ENCODE data around the gene RBBP4. TPM values are rescaled to one million over a fixed set of nuclear protein-coding genes. Genes with fewer than 3 reads are reported as not detected.

Gene RBBP4
- total and polyA plus RNA-seq, 2 experiments from 2014 or later, result 275 to 336 TPM

- Histone ChIP-seq H3K27me3 (no peaks in the 10 kb centered on the region), H3K4me1 (ENCODE audit: low read depth) (no peaks in the 10 kb centered on the region), H3K9me3 (ENCODE audit: low read depth) (no peaks in the 10 kb centered on the region), H3K36me3 (peaks cover 60% of the 10 kb centered on the region), H3K4me3 (no peak overlapping the region), H3K27ac (no peak overlapping the region)
- TF ChIP-seq, protein P1, sequence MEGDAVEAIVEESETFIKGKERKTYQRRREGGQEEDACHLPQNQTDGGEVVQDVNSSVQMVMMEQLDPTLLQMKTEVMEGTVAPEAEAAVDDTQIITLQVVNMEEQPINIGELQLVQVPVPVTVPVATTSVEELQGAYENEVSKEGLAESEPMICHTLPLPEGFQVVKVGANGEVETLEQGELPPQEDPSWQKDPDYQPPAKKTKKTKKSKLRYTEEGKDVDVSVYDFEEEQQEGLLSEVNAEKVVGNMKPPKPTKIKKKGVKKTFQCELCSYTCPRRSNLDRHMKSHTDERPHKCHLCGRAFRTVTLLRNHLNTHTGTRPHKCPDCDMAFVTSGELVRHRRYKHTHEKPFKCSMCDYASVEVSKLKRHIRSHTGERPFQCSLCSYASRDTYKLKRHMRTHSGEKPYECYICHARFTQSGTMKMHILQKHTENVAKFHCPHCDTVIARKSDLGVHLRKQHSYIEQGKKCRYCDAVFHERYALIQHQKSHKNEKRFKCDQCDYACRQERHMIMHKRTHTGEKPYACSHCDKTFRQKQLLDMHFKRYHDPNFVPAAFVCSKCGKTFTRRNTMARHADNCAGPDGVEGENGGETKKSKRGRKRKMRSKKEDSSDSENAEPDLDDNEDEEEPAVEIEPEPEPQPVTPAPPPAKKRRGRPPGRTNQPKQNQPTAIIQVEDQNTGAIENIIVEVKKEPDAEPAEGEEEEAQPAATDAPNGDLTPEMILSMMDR (IDR thresholded peaks at IDR 0.05; ENCODE audit: low read depth, low read length), result no peak
- DNase-seq (ENCODE audit: low read depth in 1 of 2, low spot score in 1 of 2), result peak in 1 of 2 donors; percentile 64
Observed at GRCh38 chr1:32681509-32681908, 30.5 kb downstream of the RBBP4 start.

DNA sequence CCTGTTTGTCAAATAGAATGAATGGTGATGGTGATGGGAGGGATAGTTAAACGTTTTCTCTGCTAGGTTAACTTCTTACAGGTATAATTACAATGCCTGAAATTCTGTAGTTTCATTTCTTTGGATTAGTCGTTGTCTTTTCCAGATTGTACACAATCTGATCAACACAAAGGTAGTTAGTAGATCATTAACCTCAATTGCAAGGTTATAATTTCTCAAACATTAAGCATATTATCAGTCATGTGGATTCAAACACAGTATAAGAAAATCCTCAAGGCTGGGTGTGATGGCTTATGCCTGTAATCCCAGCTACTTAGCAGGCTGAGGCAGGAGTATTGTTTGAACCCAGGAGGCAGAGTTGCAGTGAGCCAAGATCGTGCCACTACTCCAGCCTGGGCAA, 31.0 kb downstream of the RBBP4 start:
- no peak overlapping the region for H3K27ac ChIP-seq

GRCh38 chr1:32683397-32683796, 32.4 kb downstream of the RBBP4 start:
- no peaks in the 10 kb centered on the region for H3K9me3 ChIP-seq (ENCODE audit: low read depth)
- H3K36me3 ChIP-seq, result peaks cover 47% of the 10 kb centered on the region
- no peak overlapping the region for H3K4me3 ChIP-seq
- DNase-seq (ENCODE audit: low read depth in 1 of 2, low spot score in 1 of 2), result no peak
- TF ChIP-seq, protein P1 (IDR thresholded peaks at IDR 0.05; ENCODE audit: low read depth, low read length), result no peak
- no peaks in the 10 kb centered on the region for H3K27me3 ChIP-seq
- no peak overlapping the region for H3K27ac ChIP-seq
- no peaks in the 10 kb centered on the region for H3K4me1 ChIP-seq (ENCODE audit: low read depth)

More for the DNA sequence above, 31.0 kb downstream of the RBBP4 start:
- H3K4me3 ChIP-seq, result no peak overlapping the region
- peaks cover 55% of the 10 kb centered on the region for H3K36me3 ChIP-seq
- TF ChIP-seq, protein P1 (IDR thresholded peaks at IDR 0.05; ENCODE audit: low read depth, low read length), result no peak
- DNase-seq (ENCODE audit: low read depth in 1 of 2, low spot score in 1 of 2), result no peak
- no peaks in the 10 kb centered on the region for H3K27me3 ChIP-seq
- no peaks in the 10 kb centered on the region for H3K9me3 ChIP-seq (ENCODE audit: low read depth)
- no peaks in the 10 kb centered on the region for H3K4me1 ChIP-seq (ENCODE audit: low read depth)

GRCh38 chr1:32684167-32684811, 33.3 kb downstream of the RBBP4 start:
- peaks cover 40% of the 10 kb centered on the region for H3K36me3 ChIP-seq
- peak in 1 of 2 donors; percentile 88 for DNase-seq (ENCODE audit: low read depth in 1 of 2, low spot score in 1 of 2)
- H3K9me3 ChIP-seq (ENCODE audit: low read depth), result no peaks in the 10 kb centered on the region
- H3K4me3 ChIP-seq, result no peak overlapping the region
- H3K27ac ChIP-seq, result no peak overlapping the region
- no peaks in the 10 kb centered on the region for H3K27me3 ChIP-seq
- TF ChIP-seq, protein P1 (IDR thresholded peaks at IDR 0.05; ENCODE audit: low read depth, low read length), result no peak
- H3K4me1 ChIP-seq (ENCODE audit: low read depth), result no peaks in the 10 kb centered on the region

DNA sequence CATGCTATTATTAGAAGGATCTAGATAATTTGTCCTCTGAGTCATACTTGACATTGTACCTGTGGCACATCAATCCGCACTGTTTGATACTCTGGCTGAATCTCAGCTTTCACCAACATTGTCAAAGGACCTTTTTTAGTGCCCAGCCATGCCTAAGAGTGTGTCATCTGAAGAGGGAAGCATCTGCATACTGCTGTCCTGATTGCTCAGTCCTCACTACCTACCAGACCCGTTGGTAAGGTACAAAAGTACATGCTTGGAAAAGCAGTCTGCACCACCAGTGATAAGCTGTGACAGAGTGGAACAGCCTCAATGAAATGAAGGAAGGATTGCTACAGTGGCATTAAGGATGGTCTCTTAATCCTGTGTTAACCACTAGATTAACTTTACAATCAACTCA, 34.5 kb downstream of the RBBP4 start:
- TF ChIP-seq, protein P1 (IDR thresholded peaks at IDR 0.05; ENCODE audit: low read depth, low read length), result no peak
- Histone ChIP-seq H3K27me3 (no peaks in the 10 kb centered on the region), H3K27ac (peak overlapping the region; percentile 14), H3K4me1 (ENCODE audit: low read depth) (no peaks in the 10 kb centered on the region), H3K36me3 (peaks cover 33% of the 10 kb centered on the region), H3K4me3 (no peak overlapping the region), H3K9me3 (ENCODE audit: low read depth) (no peaks in the 10 kb centered on the region)
- DNase-seq (ENCODE audit: low read depth in 1 of 2, low spot score in 1 of 2), result no peak
